ENCODE results near the gene FLII. TPM values are rescaled to one million over a fixed set of nuclear protein-coding genes. Genes with fewer than 3 reads are reported as not detected.

The FLII gene
- total RNA-seq, 1 experiment from 2014 or later: 298 TPM

DNA sequence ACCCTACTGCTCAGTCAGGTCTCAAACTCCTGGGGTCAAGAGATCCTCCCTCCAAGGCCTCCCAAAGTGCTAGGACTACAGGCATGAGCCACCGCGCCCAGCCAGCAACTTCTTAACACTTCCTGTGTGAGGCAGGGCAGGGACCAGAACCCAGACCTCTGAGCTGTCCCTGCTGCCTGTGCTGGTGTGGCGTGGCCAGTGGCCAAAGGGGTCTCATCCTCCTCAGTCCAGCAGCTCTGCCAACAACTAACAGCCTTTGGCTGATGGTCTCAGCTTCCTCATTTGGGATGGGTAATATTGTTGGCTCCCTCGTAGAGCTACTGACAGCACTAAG, 34.5 kb downstream of the FLII start:
- peak overlapping the region; percentile 83 for H3K18ac ChIP-seq (ENCODE audit: insufficient read length, low read depth, low read length)
- H4K5ac ChIP-seq (ENCODE audit: insufficient read length, low read depth, low read length): no peak overlapping the region
- H3K4me1 ChIP-seq (ENCODE audit: insufficient read depth, low read length): peaks cover 3% of the 10 kb centered on the region; the same call in 1 of the 2 replicates
- H3K23me2 ChIP-seq (ENCODE audit: insufficient read length, low read depth, low read length, poor library complexity, severe bottlenecking): peaks cover 11% of the 10 kb centered on the region
- peaks cover 2 to 5% (median 4%) of the 10 kb centered on the region in 3 experiments; a peak in 3 of 7 replicates for H3K36me3 Mint-ChIP-seq (ENCODE audit: insufficient read depth in 1 of 3, low read depth in 3 of 3)
- no peak overlapping the region for H3K23ac ChIP-seq (ENCODE audit: insufficient read length, low read depth, low read length)
- peak overlapping the region; percentile 1 for H2BK12ac ChIP-seq (ENCODE audit: insufficient read length, low read depth, low read length)
- no peaks in the 10 kb centered on the region; a peak in 1 of 5 replicates for H3K9me3 Mint-ChIP-seq
- H3K9ac ChIP-seq (ENCODE audit: extremely low read depth, insufficient read length, low read length): peak overlapping the region; percentile 10
- H3K27me3 ChIP-seq (ENCODE audit: insufficient read depth, low read length): no peaks in the 10 kb centered on the region
- peaks cover 17% of the 10 kb centered on the region; the same call in 1 of the 2 replicates for H3K79me2 ChIP-seq (ENCODE audit: insufficient read depth, low read length)
- no peak overlapping the region for H3K4ac ChIP-seq (ENCODE audit: low read depth, low read length)
- peak overlapping the region; percentile 93 for H3K27ac ChIP-seq (ENCODE audit: insufficient read length, low read depth, low read length)
- no CpG with 5 or more reads among the region's 4 CpGs for WGBS (ENCODE audit: extremely low coverage, insufficient read length, low lambda C conversion rate)
- no peak overlapping the region for H2BK20ac ChIP-seq (ENCODE audit: low read depth, low read length, poor library complexity, severe bottlenecking)
- no peak overlapping the region for H4K91ac ChIP-seq (ENCODE audit: insufficient read length, low read depth, low read length)
- H2AK5ac ChIP-seq (ENCODE audit: insufficient read length, low read length): no peak overlapping the region
- no peak overlapping the region for H2AFZ ChIP-seq (ENCODE audit: low read length)
- peak overlapping the region; percentile 78 to 96 for H3K4me3 Mint-ChIP-seq
- no peak overlapping the region for H3K56ac ChIP-seq (ENCODE audit: insufficient read length, low read depth, low read length)
- peaks cover 24 to 31% of the 10 kb centered on the region in 2 experiments for H3K4me1 Mint-ChIP-seq
- peaks cover 9% of the 10 kb centered on the region for H3K79me1 ChIP-seq (ENCODE audit: insufficient read depth, low read depth, low read length, poor library complexity, severe bottlenecking)
- H3K4me2 ChIP-seq (ENCODE audit: insufficient read depth, insufficient read length, low read length): peak overlapping the region; percentile 81
- no peaks in the 10 kb centered on the region for H3K9me3 ChIP-seq (ENCODE audit: control insufficient read depth, low read depth, low read length)
- H4K8ac ChIP-seq (replicated peaks; ENCODE audit: insufficient read length, low read depth, low read length): no peak overlapping the region
- no peak overlapping the region for H2BK5ac ChIP-seq (ENCODE audit: insufficient read length, low read length)
- peak overlapping the region; percentile 21 for H3K14ac ChIP-seq (ENCODE audit: insufficient read depth, low read length)
- peak; percentile 75 for DNase-seq
- H2BK15ac ChIP-seq (ENCODE audit: low read depth, low read length): no peak overlapping the region
- H2BK120ac ChIP-seq (ENCODE audit: low read depth, low read length, poor library complexity, severe bottlenecking): no peak overlapping the region
- TF ChIP-seq, protein P1, sequence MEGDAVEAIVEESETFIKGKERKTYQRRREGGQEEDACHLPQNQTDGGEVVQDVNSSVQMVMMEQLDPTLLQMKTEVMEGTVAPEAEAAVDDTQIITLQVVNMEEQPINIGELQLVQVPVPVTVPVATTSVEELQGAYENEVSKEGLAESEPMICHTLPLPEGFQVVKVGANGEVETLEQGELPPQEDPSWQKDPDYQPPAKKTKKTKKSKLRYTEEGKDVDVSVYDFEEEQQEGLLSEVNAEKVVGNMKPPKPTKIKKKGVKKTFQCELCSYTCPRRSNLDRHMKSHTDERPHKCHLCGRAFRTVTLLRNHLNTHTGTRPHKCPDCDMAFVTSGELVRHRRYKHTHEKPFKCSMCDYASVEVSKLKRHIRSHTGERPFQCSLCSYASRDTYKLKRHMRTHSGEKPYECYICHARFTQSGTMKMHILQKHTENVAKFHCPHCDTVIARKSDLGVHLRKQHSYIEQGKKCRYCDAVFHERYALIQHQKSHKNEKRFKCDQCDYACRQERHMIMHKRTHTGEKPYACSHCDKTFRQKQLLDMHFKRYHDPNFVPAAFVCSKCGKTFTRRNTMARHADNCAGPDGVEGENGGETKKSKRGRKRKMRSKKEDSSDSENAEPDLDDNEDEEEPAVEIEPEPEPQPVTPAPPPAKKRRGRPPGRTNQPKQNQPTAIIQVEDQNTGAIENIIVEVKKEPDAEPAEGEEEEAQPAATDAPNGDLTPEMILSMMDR (conservative IDR thresholded peaks at IDR 0.05): no peak
- no peaks in the 10 kb centered on the region for H4K20me1 ChIP-seq (ENCODE audit: control insufficient read depth, insufficient read depth, insufficient read length)
- H3K27me3 Mint-ChIP-seq (ENCODE audit: low read depth): no peaks in the 10 kb centered on the region
- peak overlapping the region; percentile 100; a peak in 6 of 7 replicates for H3K27ac Mint-ChIP-seq
- no peak overlapping the region for H3T11ph ChIP-seq (ENCODE audit: low read length)
